IPS-18a (cell line): ENCODE measurements around the gene MS4A8.
"Not testable (repeated sequence)": the region's sequence is repeated elsewhere in the genome, so short reads cannot be mapped to it uniquely, and the experiment has no call there.

ENCODE experiments used
- H3K27ac ChIP-seq: one replicate; pipeline ENCODE4 v1.5.1; 2013; ENCODE audit warnings: low read length
- H3K27me3 ChIP-seq: one replicate; pipeline ENCODE4 v1.6.1; 2013; ENCODE audit warnings: mild to moderate bottlenecking, low read length; ENCODE audit not compliant: control insufficient read depth, insufficient read depth
- H3K36me3 ChIP-seq: one replicate; pipeline ENCODE4 v1.6.1; 2013; ENCODE audit warnings: low read depth, low read length; ENCODE audit not compliant: control insufficient read depth
- H3K4me1 ChIP-seq: one replicate; pipeline ENCODE4 v1.6.1; 2013; ENCODE audit warnings: low read depth, low read length; ENCODE audit not compliant: control insufficient read depth
- H3K4me3 ChIP-seq: one replicate; pipeline ENCODE4 v1.5.1; 2013; ENCODE audit warnings: low read length
- H3K9ac ChIP-seq: one replicate; pipeline ENCODE4 v1.6.1; 2013; ENCODE audit warnings: mild to moderate bottlenecking, low read length, moderate library complexity
- H3K9me3 ChIP-seq: one replicate; pipeline ENCODE4 v1.6.1; 2013; ENCODE audit warnings: low read depth, low read length; ENCODE audit not compliant: control insufficient read depth

MS4A8 gene

GRCh38 chr11:60703374-60703773, 4.0 kb downstream of the MS4A8 start:
- Histone ChIP-seq H3K27ac (no peak overlapping the region), H3K27me3 (no peaks in the 10 kb centered on the region), H3K4me1 (no peaks in the 10 kb centered on the region), H3K9ac (no peak overlapping the region), H3K9me3 (no peaks in the 10 kb centered on the region), H3K36me3 (no peaks in the 10 kb centered on the region), H3K4me3 (no peak overlapping the region)

GRCh38 chr11:60705895-60706294, 6.5 kb downstream of the MS4A8 start:
- Histone ChIP-seq H3K9me3 (no peaks in the 10 kb centered on the region), H3K4me3 (no peak overlapping the region), H3K9ac (no peak overlapping the region), H3K36me3 (no peaks in the 10 kb centered on the region), H3K27me3 (no peaks in the 10 kb centered on the region), H3K4me1 (no peaks in the 10 kb centered on the region), H3K27ac (no peak overlapping the region)

- Histone ChIP-seq H3K9me3 (no peaks in the 10 kb centered on the region), H3K9ac (no peak overlapping the region), H3K4me1 (no peaks in the 10 kb centered on the region), H3K27me3 (no peaks in the 10 kb centered on the region), H3K36me3 (no peaks in the 10 kb centered on the region), H3K27ac (no peak overlapping the region), H3K4me3 (no peak overlapping the region)
Observed at GRCh38 chr11:60706931-60707330, 7.5 kb downstream of the MS4A8 start.

GRCh38 chr11:60710482-60710881, 11.1 kb downstream of the MS4A8 start:
- Histone ChIP-seq H3K9ac (no peak overlapping the region), H3K27me3 (no peaks in the 10 kb centered on the region), H3K9me3 (no peaks in the 10 kb centered on the region), H3K36me3 (no peaks in the 10 kb centered on the region), H3K4me3 (no peak overlapping the region), H3K27ac (no peak overlapping the region), H3K4me1 (no peaks in the 10 kb centered on the region)

- Histone ChIP-seq H3K4me3 (no peak overlapping the region), H3K27me3 (no peaks in the 10 kb centered on the region), H3K27ac (no peak overlapping the region), H3K9me3 (no peaks in the 10 kb centered on the region), H3K4me1 (no peaks in the 10 kb centered on the region), H3K36me3 (no peaks in the 10 kb centered on the region), H3K9ac (no peak overlapping the region)
Observed at GRCh38 chr11:60711276-60711675, 11.9 kb downstream of the MS4A8 start.

- not testable (repeated sequence) for H3K9ac ChIP-seq, H3K36me3 ChIP-seq, H3K27me3 ChIP-seq, H3K4me3 ChIP-seq, H3K27ac ChIP-seq, H3K4me1 ChIP-seq, H3K9me3 ChIP-seq
Observed at GRCh38 chr11:60713423-60713822, 14.0 kb downstream of the MS4A8 start.

GRCh38 chr11:60717956-60718355, 18.5 kb downstream of the MS4A8 start:
- H3K27me3 ChIP-seq, result no peaks in the 10 kb centered on the region
- no peaks in the 10 kb centered on the region for H3K36me3 ChIP-seq
- H3K27ac ChIP-seq, result no peak overlapping the region
- H3K9me3 ChIP-seq, result peaks cover 4% of the 10 kb centered on the region
- no peaks in the 10 kb centered on the region for H3K4me1 ChIP-seq
- H3K9ac ChIP-seq, result no peak overlapping the region
- H3K4me3 ChIP-seq, result no peak overlapping the region

GRCh38 chr11:60718524-60719316, 19.3 kb downstream of the MS4A8 start:
- Histone ChIP-seq H3K4me1 (no peaks in the 10 kb centered on the region), H3K9ac (no peak overlapping the region), H3K27ac (no peak overlapping the region), H3K36me3 (no peaks in the 10 kb centered on the region), H3K27me3 (no peaks in the 10 kb centered on the region), H3K4me3 (no peak overlapping the region), H3K9me3 (peaks cover 4% of the 10 kb centered on the region)

- H3K9me3 ChIP-seq, result peaks cover 4% of the 10 kb centered on the region
- no peaks in the 10 kb centered on the region for H3K36me3 ChIP-seq
- H3K27me3 ChIP-seq, result no peaks in the 10 kb centered on the region
Observed at GRCh38 chr11:60719391-60719790, 20.0 kb downstream of the MS4A8 start.

GRCh38 chr11:60720460-60720859, 21.0 kb downstream of the MS4A8 start:
- H3K9ac ChIP-seq, result no peak overlapping the region
- H3K4me3 ChIP-seq, result no peak overlapping the region
- peaks cover 4% of the 10 kb centered on the region for H3K9me3 ChIP-seq
- no peaks in the 10 kb centered on the region for H3K36me3 ChIP-seq
- no peaks in the 10 kb centered on the region for H3K27me3 ChIP-seq
- no peaks in the 10 kb centered on the region for H3K4me1 ChIP-seq
- H3K27ac ChIP-seq, result no peak overlapping the region

More at GRCh38 chr11:60719391-60719790, 20.0 kb downstream of the MS4A8 start:
- Histone ChIP-seq H3K27ac (no peak overlapping the region), H3K9ac (no peak overlapping the region), H3K4me1 (no peaks in the 10 kb centered on the region), H3K4me3 (no peak overlapping the region)

GRCh38 chr11:60724420-60724819, 25.0 kb downstream of the MS4A8 start, which contains the start of gene MS4A18:
TSS of gene MS4A18 (plus strand) at chr11:60724720.
- Histone ChIP-seq H3K4me3 (no peak within 1 kb of the TSS), H3K9ac (no peak within 1 kb of the TSS), H3K27ac (no peak within 1 kb of the TSS), H3K4me1 (no peaks in the 10 kb centered on the region), H3K36me3 (no peaks in the 10 kb centered on the region), H3K27me3 (no peaks in the 10 kb centered on the region), H3K9me3 (no peaks in the 10 kb centered on the region)

- no peaks in the 10 kb centered on the region for H3K9me3 ChIP-seq
- H3K4me3 ChIP-seq, result no peak overlapping the region
- no peak overlapping the region for H3K27ac ChIP-seq
- no peaks in the 10 kb centered on the region for H3K27me3 ChIP-seq
- H3K9ac ChIP-seq, result no peak overlapping the region
- H3K36me3 ChIP-seq, result no peaks in the 10 kb centered on the region
- no peaks in the 10 kb centered on the region for H3K4me1 ChIP-seq
Observed at GRCh38 chr11:60725592-60725991, 26.2 kb downstream of the MS4A8 start.
